Measurements from ENCODE around the gene CHCHD4. TPM values are rescaled to one million over a fixed set of nuclear protein-coding genes. Genes with fewer than 3 reads are reported as not detected.

CHCHD4 gene
- total and polyA plus RNA-seq, 2 of the 13 experiments (the other 11 are each of a cell fraction or from before 2014, with no cell fraction given) = 15.8 to 24.1 TPM

DNA sequence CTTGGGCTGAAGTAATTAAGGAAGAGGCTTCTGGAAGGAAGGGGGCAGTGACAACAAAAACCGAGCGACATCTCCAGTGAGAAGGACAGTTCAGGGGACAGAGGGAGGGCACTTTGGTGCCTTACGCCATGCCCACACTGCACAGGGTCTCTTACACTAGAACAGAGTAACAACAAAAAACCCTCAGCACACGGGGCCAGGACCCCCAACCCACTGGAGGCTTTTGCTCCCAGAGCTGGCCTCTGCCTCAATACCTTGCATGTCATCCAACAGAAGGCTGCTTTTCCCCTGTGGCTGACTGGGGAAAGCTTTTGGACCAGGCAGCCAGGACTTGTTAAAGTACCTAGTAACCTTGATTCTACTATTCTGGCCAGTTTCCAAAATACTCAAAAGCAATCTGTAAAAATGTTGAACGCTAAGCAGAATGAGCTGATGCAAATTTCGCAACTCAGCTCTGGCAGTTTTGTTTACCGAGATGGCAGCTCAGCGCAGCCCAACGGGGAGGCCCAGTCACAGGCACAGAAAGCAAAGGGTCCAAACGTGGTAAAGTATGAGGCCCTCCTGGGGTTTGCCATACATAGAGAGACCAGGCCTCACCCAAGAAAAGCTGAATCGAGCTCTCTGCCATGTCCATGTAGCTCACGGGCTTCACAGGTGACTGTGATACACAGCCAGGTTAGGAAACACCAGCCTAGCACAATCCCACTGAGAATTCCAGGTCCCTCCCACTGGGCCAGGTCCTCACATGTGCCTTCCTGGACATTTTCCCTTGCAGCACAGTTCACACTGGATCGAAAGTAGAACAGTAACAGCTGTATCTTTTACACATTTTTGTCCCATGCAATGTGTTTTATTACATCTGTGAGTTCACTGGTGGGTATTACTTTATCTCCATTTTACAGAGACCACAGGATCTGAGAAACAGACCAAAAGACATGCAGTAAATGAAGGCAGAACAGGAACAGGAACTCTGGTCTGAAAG lies 6.0 kb downstream of the CHCHD4 start (continued):
- 0 out of 2 replicates have a peak, but pooled peaks have one; percentile 37 for TF ChIP-seq HMGXB3 (CRISPR knock-in tag; IDR thresholded peaks at IDR 0.05; ENCODE audit: borderline replicate concordance)
- no peak for TF ChIP-seq KLF11 (CRISPR knock-in tag; IDR thresholded peaks at IDR 0.05)
- TF ChIP-seq KDM4B (CRISPR knock-in tag; IDR thresholded peaks at IDR 0.05) = peak; percentile 19; the same call in 1 of the 2 replicates
- TF ChIP-seq HMG20A (CRISPR knock-in tag; IDR thresholded peaks at IDR 0.05; ENCODE audit: borderline replicate concordance) = peak; percentile 67; the same call in 1 of the 2 replicates
- TF ChIP-seq RCOR2 (CRISPR knock-in tag; IDR thresholded peaks at IDR 0.05) = 0 out of 2 replicates have a peak, but pooled peaks have one; percentile 43
- no peak for TF ChIP-seq RAD51 (IDR thresholded peaks at IDR 0.05; ENCODE audit: borderline replicate concordance)
- no peak for TF ChIP-seq MEIS1 (CRISPR knock-in tag; IDR thresholded peaks at IDR 0.05; ENCODE audit: borderline replicate concordance)
- TF ChIP-seq, protein P1, sequence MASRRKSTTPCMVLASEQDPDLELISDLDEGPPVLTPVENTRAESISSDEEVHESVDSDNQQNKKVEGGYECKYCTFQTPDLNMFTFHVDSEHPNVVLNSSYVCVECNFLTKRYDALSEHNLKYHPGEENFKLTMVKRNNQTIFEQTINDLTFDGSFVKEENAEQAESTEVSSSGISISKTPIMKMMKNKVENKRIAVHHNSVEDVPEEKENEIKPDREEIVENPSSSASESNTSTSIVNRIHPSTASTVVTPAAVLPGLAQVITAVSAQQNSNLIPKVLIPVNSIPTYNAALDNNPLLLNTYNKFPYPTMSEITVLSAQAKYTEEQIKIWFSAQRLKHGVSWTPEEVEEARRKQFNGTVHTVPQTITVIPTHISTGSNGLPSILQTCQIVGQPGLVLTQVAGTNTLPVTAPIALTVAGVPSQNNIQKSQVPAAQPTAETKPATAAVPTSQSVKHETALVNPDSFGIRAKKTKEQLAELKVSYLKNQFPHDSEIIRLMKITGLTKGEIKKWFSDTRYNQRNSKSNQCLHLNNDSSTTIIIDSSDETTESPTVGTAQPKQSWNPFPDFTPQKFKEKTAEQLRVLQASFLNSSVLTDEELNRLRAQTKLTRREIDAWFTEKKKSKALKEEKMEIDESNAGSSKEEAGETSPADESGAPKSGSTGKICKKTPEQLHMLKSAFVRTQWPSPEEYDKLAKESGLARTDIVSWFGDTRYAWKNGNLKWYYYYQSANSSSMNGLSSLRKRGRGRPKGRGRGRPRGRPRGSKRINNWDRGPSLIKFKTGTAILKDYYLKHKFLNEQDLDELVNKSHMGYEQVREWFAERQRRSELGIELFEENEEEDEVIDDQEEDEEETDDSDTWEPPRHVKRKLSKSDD (CRISPR knock-in tag; IDR thresholded peaks at IDR 0.05; ENCODE audit: low read depth) = no peak
- TF ChIP-seq ARHGAP35 (CRISPR knock-in tag; IDR thresholded peaks at IDR 0.05; ENCODE audit: borderline replicate concordance) = no peak
- TF ChIP-seq ZNF33B (CRISPR knock-in tag; IDR thresholded peaks at IDR 0.05) = no peak
- no peak for TF ChIP-seq ZFAT (CRISPR knock-in tag; conservative IDR thresholded peaks at IDR 0.05)
- TF ChIP-seq ZNF782 (CRISPR knock-in tag; IDR thresholded peaks at IDR 0.05; ENCODE audit: borderline replicate concordance) = no peak
- no peak; the same call in 1 of the 2 replicates for TF ChIP-seq ZBTB34 (CRISPR knock-in tag; IDR thresholded peaks at IDR 0.05)
- TF ChIP-seq, protein P2, sequence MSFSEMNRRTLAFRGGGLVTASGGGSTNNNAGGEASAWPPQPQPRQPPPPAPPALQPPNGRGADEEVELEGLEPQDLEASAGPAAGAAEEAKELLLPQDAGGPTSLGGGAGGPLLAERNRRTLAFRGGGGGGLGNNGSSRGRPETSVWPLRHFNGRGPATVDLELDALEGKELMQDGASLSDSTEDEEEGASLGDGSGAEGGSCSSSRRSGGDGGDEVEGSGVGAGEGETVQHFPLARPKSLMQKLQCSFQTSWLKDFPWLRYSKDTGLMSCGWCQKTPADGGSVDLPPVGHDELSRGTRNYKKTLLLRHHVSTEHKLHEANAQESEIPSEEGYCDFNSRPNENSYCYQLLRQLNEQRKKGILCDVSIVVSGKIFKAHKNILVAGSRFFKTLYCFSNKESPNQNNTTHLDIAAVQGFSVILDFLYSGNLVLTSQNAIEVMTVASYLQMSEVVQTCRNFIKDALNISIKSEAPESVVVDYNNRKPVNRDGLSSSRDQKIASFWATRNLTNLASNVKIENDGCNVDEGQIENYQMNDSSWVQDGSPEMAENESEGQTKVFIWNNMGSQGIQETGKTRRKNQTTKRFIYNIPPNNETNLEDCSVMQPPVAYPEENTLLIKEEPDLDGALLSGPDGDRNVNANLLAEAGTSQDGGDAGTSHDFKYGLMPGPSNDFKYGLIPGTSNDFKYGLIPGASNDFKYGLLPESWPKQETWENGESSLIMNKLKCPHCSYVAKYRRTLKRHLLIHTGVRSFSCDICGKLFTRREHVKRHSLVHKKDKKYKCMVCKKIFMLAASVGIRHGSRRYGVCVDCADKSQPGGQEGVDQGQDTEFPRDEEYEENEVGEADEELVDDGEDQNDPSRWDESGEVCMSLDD (CRISPR knock-in tag; IDR thresholded peaks at IDR 0.05; ENCODE audit: borderline replicate concordance) = no peak
- TF ChIP-seq TEAD2 (CRISPR knock-in tag; IDR thresholded peaks at IDR 0.05) = no peak
- no peak for TF ChIP-seq CENPT (CRISPR knock-in tag; IDR thresholded peaks at IDR 0.05; ENCODE audit: low read depth)
- TF ChIP-seq TEAD3 (CRISPR knock-in tag; optimal IDR thresholded peaks at IDR 0.05; ENCODE audit: borderline replicate concordance) = peak; percentile 34
